Measurements from ENCODE around the gene RIMS4. TPM values are rescaled to one million over a fixed set of nuclear protein-coding genes. Genes with fewer than 3 reads are reported as not detected.

The RIMS4 gene
- total and polyA plus RNA-seq, 5 donors from 2014 or later, result not detected

DNA sequence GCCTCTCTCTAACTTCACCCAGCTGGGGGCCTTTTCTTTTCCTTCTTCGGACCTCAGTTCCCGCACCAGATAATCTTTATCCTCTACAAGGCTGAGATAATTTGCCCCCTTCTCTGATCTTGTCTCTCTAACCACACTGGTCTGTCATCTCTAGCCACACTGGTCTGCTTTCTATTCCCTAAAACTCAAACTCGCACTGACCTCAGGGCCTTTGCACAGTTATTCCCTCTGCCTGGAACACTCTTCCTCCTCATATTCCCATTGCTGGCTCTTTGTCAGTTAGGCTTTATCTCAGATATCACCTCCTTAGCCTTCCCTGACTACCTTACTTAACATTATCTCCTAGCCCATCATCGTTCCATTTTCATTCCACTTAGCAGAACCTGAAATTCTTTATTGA, 7.6 kb downstream of the RIMS4 start:
- H3K9me3 Mint-ChIP-seq, result peaks cover 0 to 2% (median 0%) of the 10 kb centered on the region in 7 donors
- no peaks in the 10 kb centered on the region for H3K4me1 Mint-ChIP-seq
- no peaks in the 10 kb centered on the region for H3K36me3 Mint-ChIP-seq
- ATAC-seq (ENCODE audit: low read depth in 2 of 2) (no peak), DNase-seq (no peak)
- H3K9me3 ChIP-seq (ENCODE audit: control insufficient read depth in 2 of 2, low read length in 2 of 2), result no peaks in the 10 kb centered on the region
- no peak overlapping the region for H3K4me3 Mint-ChIP-seq
- H3K4me3 ChIP-seq (ENCODE audit: low read depth, low read length), result no peak overlapping the region
- no peak overlapping the region for H3K27ac Mint-ChIP-seq
- no peak overlapping the region for H3K27ac ChIP-seq (ENCODE audit: insufficient read depth, low read length, poor library complexity, severe bottlenecking)
- no peaks in the 10 kb centered on the region for H3K36me3 ChIP-seq (ENCODE audit: control insufficient read depth, insufficient read depth, low read length)
- H3K4me1 ChIP-seq (ENCODE audit: control insufficient read depth, insufficient read depth, low read length, poor library complexity, severe bottlenecking), result no peaks in the 10 kb centered on the region
- H3K27me3 ChIP-seq (ENCODE audit: control insufficient read depth, insufficient read depth, low read length), result peaks cover 16% of the 10 kb centered on the region
- peaks cover 34% of the 10 kb centered on the region for H3K27me3 Mint-ChIP-seq

- H3K27ac ChIP-seq (ENCODE audit: insufficient read depth, low read length, poor library complexity, severe bottlenecking), result no peak overlapping the region
- Mint-ChIP-seq H3K4me3 (no peak overlapping the region), H3K36me3 (no peaks in the 10 kb centered on the region), H3K27me3 (peaks cover 23% of the 10 kb centered on the region), H3K4me1 (peaks cover 0 to 2% (median under 1%) of the 10 kb centered on the region in 4 donors), H3K9me3 (peaks cover 0 to 2% (median 0%) of the 10 kb centered on the region in 7 donors), H3K27ac (no peak overlapping the region)
- no peak for DNase-seq
- no peak overlapping the region for H3K4me3 ChIP-seq (ENCODE audit: low read depth, low read length)
- H3K27me3 ChIP-seq (ENCODE audit: control insufficient read depth, insufficient read depth, low read length), result peaks cover 2% of the 10 kb centered on the region
- no peaks in the 10 kb centered on the region for H3K36me3 ChIP-seq (ENCODE audit: control insufficient read depth, insufficient read depth, low read length)
- no peak for ATAC-seq (ENCODE audit: low read depth in 2 of 2)
- H3K4me1 ChIP-seq (ENCODE audit: control insufficient read depth, insufficient read depth, low read length, poor library complexity, severe bottlenecking), result no peaks in the 10 kb centered on the region
- H3K9me3 ChIP-seq (ENCODE audit: control insufficient read depth in 2 of 2, low read length in 2 of 2), result no peaks in the 10 kb centered on the region
These were observed 9.8 kb downstream of the RIMS4 start for GRCh38 chr20:44800391-44801046.

GRCh38 chr20:44799691-44800090, 10.7 kb downstream of the RIMS4 start:
- peaks cover 2% of the 10 kb centered on the region for H3K27me3 ChIP-seq (ENCODE audit: control insufficient read depth, insufficient read depth, low read length)
- Mint-ChIP-seq H3K27ac (no peak overlapping the region), H3K9me3 (peaks cover 0 to 2% (median 0%) of the 10 kb centered on the region in 7 donors), H3K27me3 (peaks cover 21% of the 10 kb centered on the region), H3K36me3 (no peaks in the 10 kb centered on the region), H3K4me1 (peaks cover 0 to 5% (median under 1%) of the 10 kb centered on the region in 4 donors), H3K4me3 (no peak overlapping the region)
- H3K4me1 ChIP-seq (ENCODE audit: control insufficient read depth, insufficient read depth, low read length, poor library complexity, severe bottlenecking), result no peaks in the 10 kb centered on the region
- no peaks in the 10 kb centered on the region for H3K9me3 ChIP-seq (ENCODE audit: control insufficient read depth in 2 of 2, low read length in 2 of 2)
- no peak for ATAC-seq (ENCODE audit: low read depth in 2 of 2)
- H3K36me3 ChIP-seq (ENCODE audit: control insufficient read depth, insufficient read depth, low read length), result no peaks in the 10 kb centered on the region
- no peak overlapping the region for H3K27ac ChIP-seq (ENCODE audit: insufficient read depth, low read length, poor library complexity, severe bottlenecking)
- DNase-seq, result no peak
- H3K4me3 ChIP-seq (ENCODE audit: low read depth, low read length), result no peak overlapping the region

DNA sequence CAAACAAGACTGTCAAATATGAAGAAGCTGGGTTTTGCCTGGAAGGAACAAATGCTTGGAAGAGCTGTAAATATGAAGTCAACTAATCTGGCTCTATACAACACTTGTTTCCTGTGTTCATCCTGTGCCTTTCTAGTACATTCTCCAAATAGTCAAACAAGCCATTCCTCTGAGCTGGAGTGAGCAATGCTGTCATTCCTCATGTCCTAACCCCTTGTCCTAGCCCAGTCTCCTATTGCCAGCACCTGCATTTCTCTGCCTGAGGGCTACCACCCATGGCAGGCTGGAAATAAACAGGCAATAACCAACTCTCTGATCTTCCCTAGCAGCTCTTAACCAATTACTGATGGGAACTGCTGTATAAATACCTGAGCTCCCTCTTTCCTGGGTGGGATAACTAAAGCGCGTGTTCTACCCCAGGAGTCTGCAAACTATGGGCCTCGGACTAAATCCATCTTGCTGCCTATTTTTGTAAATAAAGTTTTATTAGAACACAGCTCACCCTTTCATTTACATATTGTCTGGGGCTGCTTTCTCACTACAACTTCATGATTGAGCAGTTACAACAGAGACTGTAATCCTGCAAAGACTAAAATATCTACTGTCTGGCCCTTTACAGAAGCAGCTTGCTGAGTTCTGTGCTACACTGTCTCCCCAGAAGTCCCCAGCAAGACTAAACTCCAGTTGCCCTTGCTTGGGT, 13.4 kb downstream of the RIMS4 start:
- Histone ChIP-seq H3K27me3 (ENCODE audit: control insufficient read depth, insufficient read depth, low read length) (no peaks in the 10 kb centered on the region), H3K36me3 (ENCODE audit: control insufficient read depth, insufficient read depth, low read length) (no peaks in the 10 kb centered on the region), H3K4me3 (ENCODE audit: low read depth, low read length) (no peak overlapping the region), H3K9me3 (ENCODE audit: control insufficient read depth in 2 of 2, low read length in 2 of 2) (no peaks in the 10 kb centered on the region), H3K4me1 (ENCODE audit: control insufficient read depth, insufficient read depth, low read length, poor library complexity, severe bottlenecking) (no peaks in the 10 kb centered on the region), H3K27ac (ENCODE audit: insufficient read depth, low read length, poor library complexity, severe bottlenecking) (no peak overlapping the region)
- H3K27ac Mint-ChIP-seq, result no peak overlapping the region
- peaks cover 0 to 5% (median under 1%) of the 10 kb centered on the region in 4 donors for H3K4me1 Mint-ChIP-seq
- no peaks in the 10 kb centered on the region for H3K9me3 Mint-ChIP-seq
- no peaks in the 10 kb centered on the region for H3K36me3 Mint-ChIP-seq
- DNase-seq, result no peak
- no peak overlapping the region for H3K4me3 Mint-ChIP-seq
- no peak for ATAC-seq (ENCODE audit: low read depth in 2 of 2)
- H3K27me3 Mint-ChIP-seq, result peaks cover 7% of the 10 kb centered on the region

GRCh38 chr20:44796311-44796710, 14.0 kb downstream of the RIMS4 start:
- Histone ChIP-seq H3K4me3 (ENCODE audit: low read depth, low read length) (no peak overlapping the region), H3K36me3 (ENCODE audit: control insufficient read depth, insufficient read depth, low read length) (no peaks in the 10 kb centered on the region)

DNA sequence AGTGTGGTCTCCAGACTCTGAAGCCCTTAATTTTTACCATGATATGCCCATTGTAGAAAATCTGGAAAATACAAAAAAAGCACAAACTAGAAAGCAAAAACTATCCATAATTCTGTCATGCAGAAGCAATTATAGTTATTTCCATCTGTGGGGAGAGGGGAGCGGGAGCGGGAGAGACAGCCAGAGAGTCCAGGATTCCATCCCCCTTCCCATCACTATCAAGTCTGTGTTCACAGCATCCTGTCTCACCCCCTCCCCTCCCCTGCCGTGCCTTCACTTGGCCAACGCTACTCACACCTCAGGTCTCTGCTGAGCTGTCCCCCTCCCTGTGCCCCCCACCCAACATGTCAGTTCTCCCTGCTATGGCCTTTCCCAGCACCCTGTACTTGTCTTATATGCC, 14.5 kb downstream of the RIMS4 start:
- no peaks in the 10 kb centered on the region for H3K9me3 ChIP-seq (ENCODE audit: control insufficient read depth in 2 of 2, low read length in 2 of 2)
- no peak overlapping the region for H3K27ac Mint-ChIP-seq
- H3K4me3 Mint-ChIP-seq, result no peak overlapping the region

More at GRCh38 chr20:44796311-44796710, 14.0 kb downstream of the RIMS4 start:
- DNase-seq (no peak), ATAC-seq (ENCODE audit: low read depth in 2 of 2) (no peak)
- H3K9me3 Mint-ChIP-seq, result no peaks in the 10 kb centered on the region
- no peak overlapping the region for H3K27ac Mint-ChIP-seq
- no peaks in the 10 kb centered on the region for H3K9me3 ChIP-seq (ENCODE audit: control insufficient read depth in 2 of 2, low read length in 2 of 2)
- H3K36me3 Mint-ChIP-seq, result no peaks in the 10 kb centered on the region
- H3K4me3 Mint-ChIP-seq, result no peak overlapping the region
- H3K27me3 ChIP-seq (ENCODE audit: control insufficient read depth, insufficient read depth, low read length), result no peaks in the 10 kb centered on the region
- peaks cover 0 to 5% (median under 1%) of the 10 kb centered on the region in 4 donors for H3K4me1 Mint-ChIP-seq
- no peaks in the 10 kb centered on the region for H3K4me1 ChIP-seq (ENCODE audit: control insufficient read depth, insufficient read depth, low read length, poor library complexity, severe bottlenecking)
- peaks cover 12% of the 10 kb centered on the region for H3K27me3 Mint-ChIP-seq
- no peak overlapping the region for H3K27ac ChIP-seq (ENCODE audit: insufficient read depth, low read length, poor library complexity, severe bottlenecking)

GRCh38 chr20:44792796-44793195, 17.6 kb downstream of the RIMS4 start:
- H3K27me3 Mint-ChIP-seq, result peaks cover 25% of the 10 kb centered on the region
- no peak for DNase-seq
- H3K27ac ChIP-seq (ENCODE audit: insufficient read depth, low read length, poor library complexity, severe bottlenecking), result no peak overlapping the region
- no peaks in the 10 kb centered on the region for H3K9me3 ChIP-seq (ENCODE audit: control insufficient read depth in 2 of 2, low read length in 2 of 2)
- no peak overlapping the region for H3K27ac Mint-ChIP-seq
- H3K36me3 Mint-ChIP-seq, result no peaks in the 10 kb centered on the region
- ATAC-seq (ENCODE audit: low read depth in 2 of 2), result no peak
- H3K9me3 Mint-ChIP-seq, result no peaks in the 10 kb centered on the region
- H3K4me3 ChIP-seq (ENCODE audit: low read depth, low read length), result no peak overlapping the region
- H3K4me3 Mint-ChIP-seq, result no peak overlapping the region
- no peaks in the 10 kb centered on the region for H3K4me1 ChIP-seq (ENCODE audit: control insufficient read depth, insufficient read depth, low read length, poor library complexity, severe bottlenecking)
- H3K4me1 Mint-ChIP-seq, result peaks cover 0 to 5% (median under 1%) of the 10 kb centered on the region in 4 donors
- H3K27me3 ChIP-seq (ENCODE audit: control insufficient read depth, insufficient read depth, low read length), result no peaks in the 10 kb centered on the region
- H3K36me3 ChIP-seq (ENCODE audit: control insufficient read depth, insufficient read depth, low read length), result no peaks in the 10 kb centered on the region

More for the DNA sequence above, 14.5 kb downstream of the RIMS4 start:
- peaks cover 0 to 5% (median under 1%) of the 10 kb centered on the region in 4 donors for H3K4me1 Mint-ChIP-seq
- Histone ChIP-seq H3K27ac (ENCODE audit: insufficient read depth, low read length, poor library complexity, severe bottlenecking) (no peak overlapping the region), H3K4me1 (ENCODE audit: control insufficient read depth, insufficient read depth, low read length, poor library complexity, severe bottlenecking) (no peaks in the 10 kb centered on the region), H3K4me3 (ENCODE audit: low read depth, low read length) (no peak overlapping the region), H3K27me3 (ENCODE audit: control insufficient read depth, insufficient read depth, low read length) (no peaks in the 10 kb centered on the region), H3K36me3 (ENCODE audit: control insufficient read depth, insufficient read depth, low read length) (no peaks in the 10 kb centered on the region)
- no peaks in the 10 kb centered on the region for H3K9me3 Mint-ChIP-seq
- DNase-seq, result no peak
- peaks cover 12% of the 10 kb centered on the region for H3K27me3 Mint-ChIP-seq
- no peaks in the 10 kb centered on the region for H3K36me3 Mint-ChIP-seq
- ATAC-seq (ENCODE audit: low read depth in 2 of 2), result no peak
